Mucosa of descending colon (tissue), 3 donors: ENCODE measurements around the gene PLCB4. TPM values are rescaled to one million over a fixed set of nuclear protein-coding genes. Genes with fewer than 3 reads are reported as not detected.

Experiments
- ATAC-seq: fragments of 200-7000 bp; cut with Tn5 transposase; one replicate; pipeline ENCODE4 v1.9.1; 2020; ENCODE audit warnings: mild to moderate bottlenecking, moderate library complexity
- DNase-seq, 3 donors: peaks; one replicate each; pipeline ENCODE4 v3.0.0-alpha.2; 2020
- H3K36me3 ChIP-seq: fragments of 200-600 bp; one replicate; pipeline ENCODE4 v1.8.0; 2021; ENCODE audit warnings: low read depth, mild to moderate bottlenecking
- H3K4me1 ChIP-seq: fragments of 200-600 bp; one replicate; pipeline ENCODE4 v1.8.0; 2021; ENCODE audit warnings: low read depth, mild to moderate bottlenecking
- H3K4me3 ChIP-seq: fragments of 200-600 bp; one replicate; pipeline ENCODE4 v1.8.0; 2021; ENCODE audit warnings: mild to moderate bottlenecking
- H3K9me3 ChIP-seq: fragments of 200-600 bp; one replicate; pipeline ENCODE4 v1.8.0; 2021; ENCODE audit warnings: mild to moderate bottlenecking
- CTCF ChIP-seq: fragments of 200-600 bp; IDR thresholded peaks from one replicate; pipeline ENCODE4 v1.8.0; 2022; ENCODE audit warnings: antibody characterized with exemption, mild to moderate bottlenecking
- intact Hi-C, 2 donors: fragments of 100-400 bp; cut with DNase I in 1 of 2; cut with micrococcal nuclease in 1 of 2; formaldehyde crosslinking; loops; one replicate each; pipeline versions ENCODE4 v1.11.0 to v1.11.1; 2022; cut with DNase I, micrococcal nuclease
- total RNA-seq, 3 donors: library from RNA; stranded (reverse); fragmentation: NEBNext Ultra II Directional in 2 of 3; extraction: Animal tissue kit (Norgen Biotek cat#: 25700) in 2 of 3; gene quantifications; one replicate each; pipeline versions ENCODE4 v1.2.1 to v1.2.4, GENCODE V29; 2021 to 2023
- donor health status: DM: no; HTN: no; CAD: no; lungs with moderate emphysema.
- donor health status: DM: no; HTN: no; CAD: no.
- donor health status: DM: no; HTN: yes; CAD: no.

The PLCB4 gene
- total RNA-seq, 3 donors from 2014 or later: 37.8 to 55.0 (median 51.2) TPM

- no peak for TF ChIP-seq CTCF
- intact Hi-C loops: no loop called here
- H3K4me3 ChIP-seq: no peak overlapping the region
- H3K36me3 ChIP-seq: no peaks in the 10 kb centered on the region
- ATAC-seq (no peak), DNase-seq (no peak)
- H3K9me3 ChIP-seq: no peaks in the 10 kb centered on the region
- no peaks in the 10 kb centered on the region for H3K4me1 ChIP-seq
These were observed 211.8 kb downstream of the PLCB4 start for GRCh38 chr20:9280666-9281065.

- no peak for DNase-seq
- no peak for TF ChIP-seq CTCF
- Histone ChIP-seq H3K9me3 (no peaks in the 10 kb centered on the region), H3K4me3 (no peak overlapping the region), H3K4me1 (no peaks in the 10 kb centered on the region), H3K36me3 (no peaks in the 10 kb centered on the region)
- no peak for ATAC-seq
- intact Hi-C loops: no loop called here
These were observed 212.9 kb downstream of the PLCB4 start for GRCh38 chr20:9281803-9282202.

GRCh38 chr20:9285617-9286016 lies 216.7 kb downstream of the PLCB4 start:
- Histone ChIP-seq H3K36me3 (no peaks in the 10 kb centered on the region), H3K4me1 (no peaks in the 10 kb centered on the region), H3K4me3 (no peak overlapping the region), H3K9me3 (no peaks in the 10 kb centered on the region)
- no peak for ATAC-seq
- intact Hi-C loops: no loop called here
- no peak for TF ChIP-seq CTCF
- no peak for DNase-seq

GRCh38 chr20:9286501-9287461 lies 217.9 kb downstream of the PLCB4 start:
- Histone ChIP-seq H3K4me1 (no peaks in the 10 kb centered on the region), H3K4me3 (no peak overlapping the region), H3K36me3 (no peaks in the 10 kb centered on the region), H3K9me3 (no peaks in the 10 kb centered on the region)
- no peak for TF ChIP-seq CTCF
- intact Hi-C loops: no loop called here
- DNase-seq (no peak), ATAC-seq (no peak)

GRCh38 chr20:9287826-9288225 lies 218.9 kb downstream of the PLCB4 start:
- H3K4me1 ChIP-seq: no peaks in the 10 kb centered on the region
- ATAC-seq (no peak), DNase-seq (peak in 2 of 3 donors; percentile 38 to 56)
- H3K4me3 ChIP-seq: no peak overlapping the region
- intact Hi-C loops: no loop called here
- TF ChIP-seq CTCF: no peak
- H3K9me3 ChIP-seq: no peaks in the 10 kb centered on the region
- H3K36me3 ChIP-seq: no peaks in the 10 kb centered on the region
